HS-27A (cell line): ENCODE measurements around the gene SEC14L6.
"Not testable (repeated sequence)": the region's sequence is repeated elsewhere in the genome, so short reads cannot be mapped to it uniquely, and the experiment has no call there.

Experiments used
- DNase-seq: peaks from one replicate; pipeline ENCODE4 v3.0.0-alpha.2; 2012; ENCODE audit warnings: low read depth, missing footprints

SEC14L6 gene

DNA sequence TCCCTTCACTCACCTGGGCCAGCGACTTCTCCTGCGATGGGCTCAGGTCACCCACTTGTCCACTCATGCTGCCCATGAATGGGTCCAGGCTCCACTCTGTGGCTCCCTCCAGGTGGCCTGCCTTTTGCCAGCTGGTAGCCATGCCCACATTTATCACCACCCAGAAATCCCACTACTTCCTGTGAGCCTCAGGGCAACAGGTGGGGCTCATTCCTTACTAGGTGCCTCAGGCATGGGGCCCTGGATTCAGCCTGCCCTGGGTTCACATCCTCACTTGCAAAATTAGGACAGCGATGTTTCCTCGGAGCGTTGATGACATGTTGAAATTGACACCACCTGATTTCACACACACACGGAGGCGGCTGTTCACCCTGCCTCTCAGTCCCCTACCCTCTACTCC lies at the start of gene SEC14L6:
Gene SEC14L6 (minus strand): TSS at position 126 of the 400 bp plus-strand sequence. CDS start 59 bp downstream, at position 67.
- DNase-seq: no peak

DNA sequence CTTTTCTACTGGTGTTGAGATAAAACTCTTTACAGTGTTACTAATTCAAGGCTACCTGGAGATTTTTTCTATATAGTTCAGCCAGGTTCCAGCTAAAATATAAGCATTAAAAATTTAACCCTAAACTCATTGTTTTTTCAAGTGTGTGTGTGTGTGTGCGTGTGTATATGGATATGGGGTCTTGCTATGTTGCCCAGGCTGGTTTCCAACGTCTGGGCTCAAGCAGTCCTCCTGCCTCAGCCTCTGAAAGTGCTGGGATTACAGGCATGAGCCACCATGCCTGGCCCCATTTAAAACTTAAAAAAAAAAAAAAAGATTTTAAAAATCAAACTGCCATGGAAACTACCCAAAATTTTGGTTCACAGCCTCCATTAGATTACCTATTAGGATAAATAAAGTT lies 49.7 kb upstream of the SEC14L6 start:
- DNase-seq: no peak

DNA sequence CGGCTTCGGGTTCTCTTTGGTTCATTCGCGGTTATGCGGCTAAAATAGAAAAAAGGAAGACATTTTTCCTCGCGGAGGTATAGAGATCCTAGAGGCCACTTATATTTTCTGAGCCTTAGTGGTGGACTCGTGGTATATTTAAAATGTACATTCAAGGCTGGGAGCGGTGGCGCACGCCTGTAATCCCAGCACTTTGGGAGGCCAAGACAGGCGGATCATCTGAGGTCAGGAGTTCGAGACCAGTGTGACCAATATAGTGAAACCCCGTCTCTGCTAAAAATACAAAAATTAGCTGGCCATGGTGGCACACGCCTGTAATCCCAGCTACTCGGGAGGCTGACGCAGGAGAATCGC lies 45.8 kb upstream of the SEC14L6 start:
- not testable (repeated sequence) for DNase-seq

DNA sequence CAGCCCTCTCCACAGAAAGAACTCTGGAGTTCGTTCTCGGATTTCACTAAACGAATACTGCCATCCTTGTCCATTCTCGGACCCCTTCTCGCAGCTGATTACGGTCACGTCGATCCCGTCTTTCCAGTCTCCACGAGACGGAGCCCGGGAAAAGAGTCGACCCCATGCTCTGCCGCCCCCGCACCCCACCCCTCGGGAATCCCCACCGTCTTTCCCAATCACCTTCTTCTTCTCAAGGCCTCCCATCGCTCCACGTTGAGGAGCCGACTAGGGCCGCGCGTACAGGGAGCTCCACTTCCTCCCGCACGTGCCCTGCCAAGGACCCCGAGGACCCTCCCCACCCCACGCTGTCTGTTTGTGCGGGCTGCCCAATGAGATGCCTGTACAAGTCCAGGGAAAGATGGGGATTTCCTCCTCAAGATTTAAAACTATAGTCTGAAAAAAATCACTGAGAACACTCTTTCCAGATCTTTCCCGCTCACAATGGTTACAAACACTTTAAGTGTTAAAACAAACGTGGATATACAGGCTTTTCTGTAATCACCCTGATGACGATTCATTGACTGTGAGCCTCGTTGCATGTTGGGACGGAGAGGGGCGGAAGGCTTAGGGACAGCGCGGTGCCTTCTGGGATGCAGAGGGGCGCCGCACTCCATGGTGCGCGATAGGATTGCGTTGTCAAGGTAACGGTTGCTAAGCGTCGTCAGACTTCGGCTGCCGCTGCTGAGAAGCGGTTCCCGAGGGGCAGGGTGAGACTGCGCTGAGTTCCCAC lies 45.2 kb upstream of the SEC14L6 start, which contains the start of gene PES1:
Gene PES1 (minus strand): TSS at position 323 of the 772 bp plus-strand sequence. CDS start 77 bp downstream, at position 246.
- peak; percentile 92 for DNase-seq

DNA sequence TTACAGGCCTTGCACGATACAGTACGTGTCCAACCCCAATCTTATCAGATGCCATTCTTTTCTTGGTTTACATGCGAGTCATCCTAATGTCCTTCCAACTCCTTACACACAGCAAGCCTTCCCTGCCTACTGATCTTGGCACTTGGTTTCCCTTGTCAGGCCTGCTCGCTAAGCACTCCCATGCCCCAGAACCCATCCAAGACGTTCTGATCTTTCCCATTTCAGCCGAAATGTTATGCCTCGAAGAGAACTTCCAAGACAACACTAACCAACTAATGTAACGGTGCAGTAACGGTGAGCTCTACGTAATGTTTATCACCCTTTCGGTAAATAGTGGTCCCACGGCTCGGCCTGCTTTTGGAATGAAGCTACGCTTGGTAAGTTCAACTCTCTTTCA lies 44.6 kb upstream of the SEC14L6 start:
- no peak for DNase-seq

DNA sequence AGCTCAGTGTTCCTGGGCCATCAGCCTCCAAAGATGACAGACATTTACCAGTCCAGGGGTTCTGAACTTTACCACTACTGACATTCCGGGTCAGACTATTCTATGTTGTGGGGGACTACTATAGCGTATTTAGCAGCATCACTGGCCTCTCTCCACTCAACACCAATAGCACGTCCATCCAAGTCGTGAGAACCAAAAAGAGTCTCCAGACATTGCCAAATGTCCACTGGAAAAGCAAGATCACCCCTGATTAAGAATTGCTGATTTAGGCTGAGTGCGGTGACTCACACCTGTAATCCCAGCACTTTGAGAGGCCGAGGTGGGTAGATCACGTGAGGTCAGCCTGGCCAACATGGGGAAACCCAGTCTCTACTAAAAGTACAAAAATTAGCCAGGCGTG lies 39.9 kb upstream of the SEC14L6 start:
- no peak for DNase-seq

DNA sequence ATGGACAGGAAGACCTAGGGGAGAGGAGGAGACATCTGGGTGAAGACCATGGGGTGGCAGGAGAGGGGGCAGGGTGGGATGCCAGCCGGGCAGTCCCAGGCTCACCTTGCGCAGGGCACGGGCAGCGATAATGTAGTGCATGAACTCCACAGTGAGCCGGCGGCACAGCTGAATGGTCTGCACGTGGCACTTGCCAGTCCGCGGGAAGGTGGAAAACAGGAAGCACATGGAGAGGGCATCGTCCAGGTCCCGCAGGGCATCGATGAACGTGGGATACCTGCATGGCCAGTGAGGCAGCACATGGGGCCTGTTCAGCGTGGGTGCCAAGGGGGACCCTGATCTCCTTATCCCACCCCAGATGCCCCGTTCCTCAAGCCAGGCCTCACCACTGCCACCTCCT lies 37.9 kb upstream of the SEC14L6 start:
- DNase-seq: no peak

DNA sequence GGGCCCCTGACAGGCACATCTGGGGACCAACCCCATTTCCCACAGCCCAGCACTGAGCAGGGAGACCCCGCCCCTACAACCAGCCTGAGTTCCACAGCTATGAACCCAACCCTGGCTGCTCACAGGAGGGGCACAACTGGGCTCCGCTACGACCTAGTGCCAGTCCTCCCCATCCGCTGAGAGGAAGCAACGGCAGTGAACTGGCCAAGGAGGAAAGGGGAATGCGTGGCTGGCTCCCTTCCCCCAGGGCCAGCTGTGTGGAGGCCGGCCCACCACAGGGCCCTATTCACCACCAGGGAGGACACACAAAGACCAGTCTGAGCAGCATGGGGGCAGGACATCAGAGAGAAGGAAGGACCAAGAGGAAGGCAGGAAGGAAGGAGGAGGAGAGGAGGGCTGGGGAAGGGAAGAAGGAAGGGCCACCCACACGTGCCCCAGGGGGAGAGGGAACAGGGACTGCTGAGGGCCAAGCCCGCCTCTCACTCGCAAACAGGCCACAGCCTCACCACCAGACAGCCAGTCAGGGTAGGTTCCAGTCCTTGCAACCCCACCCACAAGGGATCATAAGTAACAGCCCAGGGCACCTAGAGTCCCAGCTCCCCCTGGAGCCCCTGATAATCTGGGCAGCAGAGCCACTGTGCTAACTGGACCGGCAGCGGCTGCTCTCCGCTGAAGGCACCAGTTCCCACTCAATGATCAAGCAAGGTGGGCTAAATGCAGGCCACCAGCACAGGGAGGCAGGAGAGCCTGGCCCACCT lies 36.4 kb upstream of the SEC14L6 start:
- no peak for DNase-seq

DNA sequence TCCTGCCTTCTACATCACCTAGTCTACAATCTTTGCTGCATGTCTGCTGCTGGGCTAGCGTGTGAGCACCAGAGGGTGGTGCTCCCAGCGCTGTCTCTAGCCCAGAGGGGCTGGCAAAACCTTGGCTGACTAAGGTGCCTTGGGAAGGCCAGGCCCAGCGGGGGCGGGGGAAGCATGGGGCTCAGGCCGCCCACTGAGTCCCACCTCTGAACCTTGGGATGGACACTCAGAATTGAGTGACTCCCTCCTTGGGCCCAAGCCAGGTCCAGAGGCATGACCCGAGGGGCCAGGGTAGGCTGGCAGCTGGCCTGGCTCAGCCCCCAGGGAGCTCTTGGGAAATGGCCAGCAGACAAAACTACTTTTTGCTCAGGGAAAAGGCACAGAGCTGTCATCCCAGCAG lies 35.5 kb upstream of the SEC14L6 start:
- DNase-seq: no peak

DNA sequence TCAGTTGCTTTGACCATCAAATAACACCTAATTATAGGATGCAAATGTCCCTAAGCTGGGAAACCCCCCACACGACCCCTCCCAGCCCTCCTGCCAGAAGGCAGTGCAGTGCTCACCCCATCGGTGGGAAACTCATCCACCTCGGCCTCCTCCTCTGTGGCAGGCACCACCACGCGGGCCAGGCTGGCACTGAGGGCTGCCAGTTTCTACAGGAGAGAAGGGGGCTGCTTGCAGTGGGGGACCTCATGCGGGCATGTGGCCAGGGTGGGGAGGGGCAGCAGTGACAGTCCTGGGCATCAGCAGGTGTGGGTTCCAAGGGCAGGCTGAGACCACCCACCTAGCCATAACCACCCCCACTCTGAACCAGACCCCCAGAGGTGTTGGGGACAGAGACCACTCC lies 34.4 kb upstream of the SEC14L6 start:
- DNase-seq: no peak

DNA sequence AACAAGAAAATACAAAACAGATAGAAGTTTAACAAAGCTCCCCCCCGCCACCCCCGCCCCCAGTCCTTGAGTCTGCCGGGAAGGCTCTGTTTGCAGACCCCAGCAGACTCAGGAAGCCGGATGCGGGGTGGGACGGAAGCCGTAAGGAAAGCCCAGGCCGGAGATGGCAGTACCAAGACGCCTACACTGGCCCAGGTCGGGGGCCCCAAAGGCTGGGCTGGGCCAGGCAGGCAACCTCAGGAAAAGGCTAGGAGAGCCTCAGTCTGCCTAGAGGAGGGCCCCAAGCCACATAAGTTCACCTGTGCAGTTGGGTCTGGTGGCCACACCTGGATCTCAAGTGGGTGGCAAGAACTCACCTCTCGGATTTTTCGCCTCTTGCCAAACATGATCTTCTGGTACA lies 31.9 kb upstream of the SEC14L6 start:
- no peak for DNase-seq

DNA sequence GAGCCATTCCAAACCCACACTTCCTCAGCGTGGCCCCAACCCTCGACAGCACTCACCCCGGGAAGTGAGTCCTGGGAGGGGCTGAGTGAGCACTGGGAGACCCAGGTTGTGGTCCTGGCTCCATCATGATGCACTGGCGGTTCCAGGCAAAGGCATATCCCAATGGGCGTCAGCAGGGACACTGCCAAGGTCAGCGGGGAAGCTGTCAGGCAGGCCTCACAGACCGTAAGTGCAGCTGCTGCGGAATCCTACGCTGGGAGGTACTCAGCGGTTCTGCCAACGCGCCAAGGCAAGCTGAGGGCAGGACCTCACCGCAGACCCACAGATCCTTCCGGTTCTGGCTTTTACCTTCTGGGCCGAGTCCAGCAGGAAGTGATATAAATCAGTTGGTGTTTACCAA lies 29.3 kb upstream of the SEC14L6 start:
- no peak for DNase-seq

DNA sequence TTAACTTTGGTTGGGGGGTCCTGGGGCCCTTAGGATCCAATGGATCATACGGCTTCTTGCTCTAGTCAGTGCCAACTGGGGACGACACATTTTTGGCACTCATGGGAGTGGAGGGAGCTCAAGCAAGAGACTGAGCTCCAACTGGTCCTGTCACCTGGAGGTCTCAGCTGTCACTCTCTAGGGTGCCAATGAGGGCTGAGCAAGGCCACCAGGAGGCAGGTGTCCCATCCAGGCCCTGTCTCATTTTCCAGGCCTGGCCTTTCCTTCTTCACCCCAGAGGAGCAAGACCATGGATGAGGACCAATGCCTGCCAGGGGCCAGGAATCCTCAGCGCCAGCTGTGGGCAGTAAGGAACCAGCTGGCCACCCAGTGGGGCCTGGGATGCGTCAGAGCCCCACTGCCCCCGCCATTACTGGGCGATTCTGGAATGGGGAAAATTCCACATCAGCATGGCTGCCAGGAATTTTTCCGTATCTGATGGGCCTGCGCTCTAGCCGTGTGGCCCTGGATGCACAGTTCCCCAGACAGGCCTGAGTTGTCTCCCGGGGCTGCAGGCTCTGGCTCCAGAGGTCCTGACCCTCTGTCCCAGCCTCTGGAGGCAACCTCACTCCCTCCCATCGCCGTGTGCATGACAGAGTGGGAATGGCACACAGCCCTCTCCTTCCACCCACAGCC lies 28.6 kb upstream of the SEC14L6 start:
- DNase-seq: no peak

DNA sequence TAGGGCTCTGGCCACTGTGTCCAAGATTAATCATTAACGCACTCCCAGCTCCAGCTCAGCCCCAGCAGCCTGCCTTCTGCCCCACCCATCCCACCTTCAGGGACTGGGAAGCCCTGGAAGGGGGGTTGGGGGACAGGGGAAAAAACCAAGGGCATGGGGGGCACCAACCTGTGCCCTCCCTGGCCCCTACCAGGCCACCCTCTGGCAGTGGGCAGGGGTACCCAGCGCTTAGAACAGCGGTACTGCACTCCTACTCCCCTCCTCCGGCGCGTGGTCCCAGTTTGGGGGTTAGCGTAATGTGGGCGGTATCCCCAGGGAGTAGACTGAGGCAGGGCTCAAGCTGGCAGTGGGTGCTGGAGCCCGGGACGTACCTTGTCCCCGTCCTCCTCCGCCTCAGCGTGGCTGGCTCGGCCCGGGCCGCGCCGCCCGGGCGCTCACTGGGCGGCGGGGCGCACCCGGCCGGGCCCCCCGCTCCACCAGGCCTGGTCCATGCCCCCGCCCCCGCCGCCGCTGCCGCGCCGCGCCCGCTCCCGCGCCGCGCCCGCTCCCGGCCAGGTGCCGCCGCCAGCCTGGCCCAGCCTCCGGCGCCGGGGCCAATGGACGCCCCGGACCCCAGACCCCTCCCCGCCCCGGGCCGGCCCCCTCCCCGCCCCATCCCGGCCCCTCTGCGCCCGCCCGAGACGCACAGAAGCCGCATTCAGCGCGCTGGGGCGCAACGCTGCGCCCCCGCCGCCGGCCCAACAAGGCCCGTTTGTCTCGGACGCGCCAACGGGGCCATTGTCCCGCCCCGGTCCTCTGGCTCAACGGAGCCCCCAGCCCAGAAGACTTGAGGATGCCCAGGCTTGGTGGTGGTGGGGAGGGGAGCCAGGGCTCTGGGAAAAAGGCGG lies 27.8 kb upstream of the SEC14L6 start, which contains the start of gene GAL3ST1:
Gene GAL3ST1 (minus strand): TSS at position 571 of the 887 bp plus-strand sequence. CDS start 17,273 bp downstream, outside the sequence.
- no peak for DNase-seq

DNA sequence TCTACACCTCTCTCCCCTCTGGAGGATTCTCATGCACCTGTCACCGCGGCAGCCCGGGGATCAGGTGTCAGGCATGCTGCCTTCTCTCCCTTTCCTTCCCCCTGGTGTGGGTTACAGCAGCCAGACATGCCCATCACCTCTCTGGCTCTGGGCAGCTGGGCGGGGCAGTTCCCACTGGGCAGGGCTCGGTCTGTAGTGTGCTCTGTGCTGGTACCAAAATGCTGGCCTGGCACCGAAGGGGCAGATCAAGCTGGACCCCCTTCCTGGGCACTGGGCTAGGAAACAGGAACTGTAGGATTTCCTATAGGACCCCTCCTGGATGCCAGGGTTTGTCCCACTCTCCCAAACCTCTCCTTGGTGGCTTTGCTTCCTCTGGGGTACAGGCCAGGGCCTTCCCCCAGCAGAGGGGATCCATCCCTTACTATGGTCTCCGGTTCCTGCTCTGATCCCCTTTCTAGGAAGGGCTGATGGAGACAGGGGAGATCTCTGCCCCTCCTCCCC lies 27.1 kb upstream of the SEC14L6 start:
- DNase-seq: no peak

DNA sequence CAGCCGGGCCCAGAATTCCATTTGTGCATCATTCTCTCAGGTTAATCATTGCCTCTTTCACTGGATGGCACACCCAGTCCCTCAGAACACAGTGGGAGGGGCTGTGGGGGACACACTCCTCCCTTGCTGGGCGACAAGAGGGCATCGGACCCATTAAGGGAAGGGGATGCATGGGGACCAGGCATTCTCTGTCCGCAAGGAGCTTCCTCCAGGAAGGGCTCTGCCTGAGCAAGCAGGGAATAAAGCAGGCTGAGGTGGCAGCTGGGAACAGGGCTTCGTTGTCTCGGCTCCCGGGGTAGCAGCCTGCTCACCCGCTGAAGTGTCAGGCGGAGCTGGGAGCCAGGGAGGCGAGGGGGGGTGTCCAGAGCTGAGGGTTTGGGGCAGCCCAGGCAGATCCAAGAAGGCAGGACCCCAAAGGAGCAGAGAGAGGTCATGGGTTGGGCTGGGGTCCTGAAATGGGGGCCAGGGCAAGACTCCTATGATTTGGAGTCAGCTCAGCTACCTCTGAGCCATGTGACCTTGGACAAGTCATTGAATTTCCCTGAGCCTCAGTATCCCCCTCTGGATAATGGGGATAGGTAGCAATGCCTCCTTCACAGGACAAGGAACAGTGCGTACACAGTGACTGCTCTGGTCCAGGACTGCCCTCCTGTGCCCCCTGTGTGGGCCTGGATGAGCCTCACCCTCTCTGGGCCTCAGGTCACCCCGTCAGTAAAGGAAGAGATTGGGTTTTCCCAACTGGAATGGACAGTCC lies 26.5 kb upstream of the SEC14L6 start:
- no peak for DNase-seq

DNA sequence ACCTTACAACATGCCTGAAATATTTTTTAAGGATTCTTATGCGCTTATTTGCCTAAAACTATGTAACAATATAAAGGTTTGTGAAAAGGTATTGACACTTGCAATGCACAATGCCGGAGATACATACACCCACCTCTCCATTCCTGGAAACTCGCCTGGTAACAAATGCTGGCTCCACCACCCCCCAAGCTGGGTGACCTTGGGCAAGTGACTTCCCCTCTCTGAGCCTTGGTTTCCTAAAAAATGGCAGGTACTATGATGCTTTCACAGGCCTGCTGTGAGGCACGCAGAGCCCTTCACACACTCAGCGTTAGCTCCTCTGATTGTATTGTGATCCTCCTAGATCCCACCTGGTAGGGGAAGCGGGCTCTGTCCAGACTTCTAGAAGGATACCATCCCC lies 25.7 kb upstream of the SEC14L6 start:
- no peak for DNase-seq

DNA sequence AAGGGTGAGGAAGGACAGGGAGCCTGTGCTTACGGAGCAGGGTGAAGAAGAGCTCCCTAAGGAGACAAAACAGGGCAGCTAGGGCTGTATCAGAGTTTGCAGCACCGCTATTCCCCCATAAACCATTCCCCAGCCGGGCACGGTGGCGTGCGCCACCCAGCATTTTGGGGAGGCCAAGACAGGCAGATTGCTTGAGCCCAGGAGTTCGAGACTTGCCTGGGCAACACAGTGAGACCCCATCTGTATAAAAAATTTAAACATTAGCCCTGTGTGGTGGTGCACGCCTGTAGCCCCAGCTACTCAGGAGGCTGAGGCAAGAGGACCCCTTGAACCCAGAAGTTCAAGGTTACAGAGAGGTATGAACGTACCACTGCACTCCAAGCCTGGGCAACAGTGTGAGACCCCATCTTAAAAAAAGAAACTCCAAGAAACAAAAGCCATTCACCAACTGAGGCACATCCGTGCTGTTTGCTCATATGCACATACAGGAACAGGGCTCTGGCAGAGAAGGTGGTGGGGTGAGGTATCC lies 23.2 kb upstream of the SEC14L6 start:
- no peak for DNase-seq

DNA sequence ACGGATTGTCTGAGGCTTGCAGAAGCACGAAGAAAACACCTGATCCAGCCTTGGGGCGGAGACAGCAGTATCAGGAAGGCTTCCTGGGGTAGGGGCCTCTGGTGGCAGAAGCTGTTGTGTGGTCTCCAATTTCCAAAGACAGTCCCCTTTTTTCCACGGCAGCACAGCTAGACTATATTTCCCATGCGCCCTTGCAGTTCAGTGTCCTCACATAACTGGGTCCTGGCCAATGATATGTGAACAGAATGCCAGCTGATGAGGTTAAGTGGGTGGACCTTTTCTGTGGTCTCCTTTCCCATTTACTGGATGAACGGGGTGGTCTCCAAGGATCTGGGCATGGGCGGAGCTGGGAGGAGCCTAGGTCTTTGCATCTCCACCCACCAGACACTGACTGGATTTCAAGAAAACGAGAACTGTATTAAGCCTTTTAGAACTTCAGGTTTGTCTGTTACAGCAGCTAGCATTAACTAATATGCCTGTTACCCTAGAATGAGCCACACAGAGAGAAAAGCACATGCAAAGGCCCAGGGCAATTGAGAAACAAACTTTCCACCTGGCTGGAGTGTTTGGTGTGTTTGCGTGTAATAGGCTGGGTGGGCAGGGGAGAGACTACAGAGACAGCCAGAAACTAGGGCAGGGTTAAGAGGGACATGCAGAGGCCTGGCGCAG lies 21.7 kb upstream of the SEC14L6 start:
- no peak for DNase-seq

DNA sequence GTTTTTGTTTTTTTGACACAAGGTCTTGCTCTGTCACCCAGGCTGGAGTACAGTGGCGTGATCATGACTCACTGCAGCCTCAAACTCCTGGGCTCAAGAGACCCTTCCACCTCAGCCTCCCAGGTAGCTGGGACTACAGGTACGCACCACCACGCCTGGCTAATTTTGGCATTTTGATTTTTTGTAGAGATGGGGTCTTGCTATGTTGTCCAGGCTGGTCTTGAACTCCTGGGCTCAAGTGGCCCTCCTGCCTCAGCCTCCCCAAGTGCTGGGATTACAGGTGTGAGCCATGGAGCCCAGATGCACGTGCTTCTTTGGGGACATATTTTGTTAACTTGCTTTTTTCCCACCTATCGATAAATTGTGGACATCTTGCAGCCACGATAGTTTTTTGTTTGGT lies 20.7 kb upstream of the SEC14L6 start:
- not testable (repeated sequence) for DNase-seq
